Activated CD8-positive, alpha-beta T cell treated with anti-CD3 and anti-CD28 coated beads for 36 hours (primary cell): ENCODE results near the gene AANAT. TPM values are rescaled to one million over a fixed set of nuclear protein-coding genes. Genes with fewer than 3 reads are reported as not detected.

Source experiments
- ATAC-seq: fragments of 200-7000 bp; cut with Tn5 transposase; one replicate; pipeline ENCODE4 v1.10.0; 2021; ENCODE audit warnings: mild to moderate bottlenecking, moderate library complexity
- CTCF ChIA-PET: fragments of 350-600 bp; sonication (Branson Sonifier 250); formaldehyde crosslinking; loops from one replicate; lab custom pipeline; 2021; ENCODE audit warnings: antibody characterized with exemption; lab: Charles Lee
- POLR2A ChIA-PET: fragments of 350-600 bp; sonication (Branson Sonifier 250); formaldehyde crosslinking; loops from one replicate; lab custom pipeline; 2021; ENCODE audit warnings: antibody characterized with exemption; lab: Charles Lee
- DNase-seq: peaks from one replicate; pipeline ENCODE4 v3.0.0-alpha.2; 2020
- H3K27ac Mint-ChIP-seq: one replicate; pipeline ENCODE4 v1.8.0; 2021; ENCODE audit warnings: mild to moderate bottlenecking, mixed read lengths
- H3K27me3 Mint-ChIP-seq: one replicate; pipeline ENCODE4 v1.8.0; 2021; ENCODE audit warnings: mixed read lengths
- H3K36me3 Mint-ChIP-seq: one replicate; pipeline ENCODE4 v1.8.0; 2021; ENCODE audit warnings: low read depth, mixed read lengths
- H3K4me1 Mint-ChIP-seq: one replicate; pipeline ENCODE4 v1.8.0; 2021; ENCODE audit warnings: low read depth, mixed read lengths
- H3K4me3 Mint-ChIP-seq: one replicate; pipeline ENCODE4 v1.8.0; 2021; ENCODE audit warnings: mild to moderate bottlenecking, moderate library complexity, mixed read lengths
- H3K9me3 Mint-ChIP-seq: one replicate; pipeline ENCODE4 v1.8.0; 2021; ENCODE audit warnings: mixed read lengths
- intact Hi-C: fragments of 100-400 bp; cut with micrococcal nuclease; formaldehyde crosslinking; loops from one replicate; pipeline ENCODE4 v1.10.0; 2022
- total RNA-seq, 2 experiments: library from RNA; stranded (reverse); gene quantifications; one replicate each; pipeline ENCODE4 v1.2.3, GENCODE V29; 2021
- TF ChIP-seq, protein P1 (sequence below): fragments of 200-600 bp; IDR thresholded peaks from one replicate; pipeline ENCODE4 v1.8.0; 2022; ENCODE audit warnings: antibody characterized with exemption, mild to moderate bottlenecking

AANAT gene
- total RNA-seq, 2 experiments from 2014 or later = 0.34 TPM; not detected in 1

DNA sequence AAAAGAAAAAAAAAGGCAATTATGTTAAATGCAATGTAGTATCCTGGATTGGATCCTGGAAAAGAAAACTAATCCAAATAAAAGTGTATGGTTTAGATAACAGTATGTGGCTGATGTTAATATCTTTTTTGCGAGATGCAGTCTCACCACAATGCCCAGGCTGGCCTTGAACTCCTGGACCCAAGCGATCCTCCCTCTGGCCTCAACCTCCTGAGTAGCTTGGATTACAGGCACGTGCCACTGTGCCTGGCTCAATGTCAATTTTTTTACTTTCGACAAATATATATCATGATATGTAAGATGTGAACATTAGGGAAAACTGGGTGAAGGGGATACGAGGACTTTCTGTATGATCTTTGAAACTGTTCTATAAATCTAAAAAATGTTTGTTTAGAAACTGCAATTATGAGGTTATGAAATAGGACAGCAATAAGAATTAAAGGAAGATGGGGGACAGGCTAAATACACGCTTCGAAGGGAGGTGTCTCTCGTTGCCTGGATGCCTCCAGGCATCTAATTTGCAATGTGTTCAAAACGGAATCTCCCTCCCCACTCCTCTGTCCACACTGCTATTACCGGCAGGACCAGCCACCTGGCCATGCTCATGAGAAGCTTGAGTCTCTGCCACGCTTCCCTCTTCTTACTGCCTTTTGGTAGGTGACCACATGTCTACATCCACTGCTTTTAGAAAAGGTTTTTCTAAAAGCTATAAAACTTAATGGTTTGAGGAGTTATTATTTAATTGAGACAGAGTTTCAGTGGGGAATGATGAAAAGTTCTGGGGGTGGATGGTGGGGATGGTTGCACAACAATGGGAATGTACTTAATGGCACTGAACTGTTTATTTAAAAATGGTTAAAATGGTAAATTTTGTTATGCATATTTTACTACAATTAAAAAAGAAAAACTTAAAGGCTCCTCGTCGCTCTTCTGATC is 29.7 kb upstream of the AANAT start:
- ATAC-seq (no peak), DNase-seq (no peak)
- no peak overlapping the region for H3K4me3 Mint-ChIP-seq
- ChIA-PET CTCF (interaction anchor here (2.9 kb wide), 1 partner anchor 29 kb away, joined by 12 read pairs; no protein-coding TSS in a partner anchor), POLR2A (interaction anchor here (0.8 to 1.2 kb wide), 2 partner anchors 10 to 16 kb away, joined by 3 to 4 read pairs; no protein-coding TSS in a partner anchor)
- H3K27me3 Mint-ChIP-seq = no peaks in the 10 kb centered on the region
- H3K36me3 Mint-ChIP-seq = no peaks in the 10 kb centered on the region
- intact Hi-C loops = no loop called here
- H3K4me1 Mint-ChIP-seq = peaks cover 28% of the 10 kb centered on the region
- TF ChIP-seq, protein P1, sequence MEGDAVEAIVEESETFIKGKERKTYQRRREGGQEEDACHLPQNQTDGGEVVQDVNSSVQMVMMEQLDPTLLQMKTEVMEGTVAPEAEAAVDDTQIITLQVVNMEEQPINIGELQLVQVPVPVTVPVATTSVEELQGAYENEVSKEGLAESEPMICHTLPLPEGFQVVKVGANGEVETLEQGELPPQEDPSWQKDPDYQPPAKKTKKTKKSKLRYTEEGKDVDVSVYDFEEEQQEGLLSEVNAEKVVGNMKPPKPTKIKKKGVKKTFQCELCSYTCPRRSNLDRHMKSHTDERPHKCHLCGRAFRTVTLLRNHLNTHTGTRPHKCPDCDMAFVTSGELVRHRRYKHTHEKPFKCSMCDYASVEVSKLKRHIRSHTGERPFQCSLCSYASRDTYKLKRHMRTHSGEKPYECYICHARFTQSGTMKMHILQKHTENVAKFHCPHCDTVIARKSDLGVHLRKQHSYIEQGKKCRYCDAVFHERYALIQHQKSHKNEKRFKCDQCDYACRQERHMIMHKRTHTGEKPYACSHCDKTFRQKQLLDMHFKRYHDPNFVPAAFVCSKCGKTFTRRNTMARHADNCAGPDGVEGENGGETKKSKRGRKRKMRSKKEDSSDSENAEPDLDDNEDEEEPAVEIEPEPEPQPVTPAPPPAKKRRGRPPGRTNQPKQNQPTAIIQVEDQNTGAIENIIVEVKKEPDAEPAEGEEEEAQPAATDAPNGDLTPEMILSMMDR = no peak
- H3K27ac Mint-ChIP-seq = no peak overlapping the region
- H3K9me3 Mint-ChIP-seq = no peaks in the 10 kb centered on the region

DNA sequence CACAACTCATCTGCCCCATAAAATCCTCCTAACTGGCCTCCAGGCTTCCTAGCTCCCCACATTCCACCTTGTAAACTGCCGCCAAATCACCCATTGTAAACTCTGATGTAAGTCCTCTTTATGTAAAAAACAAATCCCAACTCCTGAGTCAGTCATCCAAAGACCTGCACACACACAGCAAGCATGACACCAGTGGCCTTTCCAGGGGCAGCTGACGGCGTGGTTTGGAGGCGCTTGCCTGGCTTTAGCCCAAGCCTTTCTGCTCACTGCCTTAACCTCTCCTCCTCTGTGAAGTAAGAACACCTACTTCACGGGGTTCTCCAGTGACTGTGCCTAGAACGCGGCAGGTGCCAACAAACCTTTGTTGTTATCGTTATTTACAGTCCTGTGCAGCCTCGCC is 28.5 kb upstream of the AANAT start:
- no peaks in the 10 kb centered on the region for H3K9me3 Mint-ChIP-seq
- POLR2A ChIA-PET = interaction anchor here (0.5 to 1.2 kb wide), 2 partner anchors 12 to 101 kb away, joined by 3 to 4 read pairs; no protein-coding TSS in a partner anchor
- CTCF ChIA-PET = interaction anchor here (0.7 to 1.2 kb wide), 3 partner anchors 41 to 135 kb away, joined by 3 read pairs; no protein-coding TSS in a partner anchor
- DNase-seq (no peak), ATAC-seq (no peak)
- H3K4me1 Mint-ChIP-seq = peaks cover 34% of the 10 kb centered on the region
- intact Hi-C loops = no loop called here
- H3K27ac Mint-ChIP-seq = no peak overlapping the region
- no peaks in the 10 kb centered on the region for H3K36me3 Mint-ChIP-seq
- TF ChIP-seq, protein P1 = no peak
- no peaks in the 10 kb centered on the region for H3K27me3 Mint-ChIP-seq
- H3K4me3 Mint-ChIP-seq = no peak overlapping the region

- CTCF ChIA-PET = interaction anchor here (1.1 to 1.2 kb wide), 2 partner anchors 60 to 136 kb away, joined by 3 read pairs; no protein-coding TSS in a partner anchor
- Mint-ChIP-seq H3K9me3 (no peaks in the 10 kb centered on the region), H3K4me3 (no peak overlapping the region), H3K27ac (no peak overlapping the region), H3K4me1 (peaks cover 39% of the 10 kb centered on the region), H3K27me3 (no peaks in the 10 kb centered on the region), H3K36me3 (no peaks in the 10 kb centered on the region)
- ATAC-seq (no peak), DNase-seq (no peak)
- intact Hi-C loops = no loop called here
- POLR2A ChIA-PET = interaction anchor here (0.5 kb wide), 1 partner anchor 102 kb away, joined by 3 read pairs; no protein-coding TSS in a partner anchor
- TF ChIP-seq, protein P1 = no peak
These were observed 28.0 kb upstream of the AANAT start for GRCh38 chr17:76439314-76439928.

DNA sequence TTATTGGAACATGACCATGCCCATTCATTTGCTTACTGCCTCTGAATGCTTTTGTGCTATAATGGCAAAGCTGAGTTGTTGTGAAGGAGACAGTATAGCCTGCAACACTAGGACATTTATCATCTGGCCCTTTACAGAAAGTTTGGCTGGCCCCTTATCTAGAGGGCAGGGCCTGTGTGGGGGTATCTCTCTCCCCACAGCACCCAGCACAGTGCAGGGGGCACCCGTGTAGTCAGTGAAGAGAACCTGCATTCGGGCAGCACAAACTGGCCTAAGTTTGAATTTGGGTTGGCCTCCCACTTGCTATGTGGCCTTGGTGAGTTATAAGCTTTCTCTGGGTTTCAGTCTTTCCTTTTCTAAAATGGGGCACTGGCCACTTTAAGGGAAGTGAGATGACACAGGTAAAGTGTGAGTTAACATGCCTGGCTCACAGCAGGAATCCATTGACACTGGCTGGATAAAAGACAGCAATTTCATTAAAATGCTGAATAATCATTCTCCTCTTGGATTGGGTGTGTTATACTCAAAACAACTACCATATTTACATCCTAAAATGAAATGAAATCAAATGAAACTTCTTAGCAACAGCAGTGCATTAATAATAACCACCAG is 26.5 kb upstream of the AANAT start:
- Mint-ChIP-seq H3K27me3 (no peaks in the 10 kb centered on the region), H3K36me3 (no peaks in the 10 kb centered on the region), H3K4me3 (no peak overlapping the region), H3K9me3 (no peaks in the 10 kb centered on the region), H3K27ac (no peak overlapping the region), H3K4me1 (peaks cover 51% of the 10 kb centered on the region)
- TF ChIP-seq, protein P1 = no peak
- ChIA-PET CTCF (interaction anchor here (0.7 kb wide), 1 partner anchor 12 kb away, joined by 3 read pairs; the partner anchor contains the start of gene UBE2O), POLR2A (interaction anchor here (1.0 kb wide), 1 partner anchor 24 kb away, joined by 3 read pairs; no protein-coding TSS in a partner anchor)
- DNase-seq (no peak), ATAC-seq (no peak)
- intact Hi-C loops = no loop called here
